ENCODE data around the gene PAX3. TPM values are rescaled to one million over a fixed set of nuclear protein-coding genes. Genes with fewer than 3 reads are reported as not detected.

PAX3 gene
- total RNA-seq, 1 donor, result not detected

- Histone ChIP-seq H4K20me1 (ENCODE audit: insufficient read depth, low read length) (no peaks in the 10 kb centered on the region), H3K36me3 (ENCODE audit: insufficient read depth, low read length) (no peaks in the 10 kb centered on the region), H3K27me3 (ENCODE audit: insufficient read depth, low read length) (peaks cover 73% of the 10 kb centered on the region), H3K79me2 (ENCODE audit: insufficient read depth, low read length) (no peaks in the 10 kb centered on the region), H3K4me2 (ENCODE audit: insufficient read depth, low read length) (no peak overlapping the region), H3K9me3 (ENCODE audit: low read depth, low read length) (no peaks in the 10 kb centered on the region), H3K27ac (ENCODE audit: low read depth, low read length) (no peak overlapping the region), H3K4me3 (ENCODE audit: insufficient read depth, low read length) (no peak overlapping the region), H2AFZ (ENCODE audit: low read length) (no peak overlapping the region), H3K4me1 (ENCODE audit: insufficient read depth, low read length) (peaks cover 3% of the 10 kb centered on the region)
- no peak for TF ChIP-seq CTCF (IDR thresholded peaks at IDR 0.05; ENCODE audit: extremely low read depth, low read depth, low read length)
- no peak for DNase-seq (ENCODE audit: insufficient read length, low spot score, missing footprints)
Measured at GRCh38 chr2:222292149-222293134, 6.4 kb downstream of the PAX3 start.

GRCh38 chr2:222291485-222291841 is 7.3 kb downstream of the PAX3 start:
- no peaks in the 10 kb centered on the region for H3K36me3 ChIP-seq (ENCODE audit: insufficient read depth, low read length)
- H3K4me2 ChIP-seq (ENCODE audit: insufficient read depth, low read length), result no peak overlapping the region
- H4K20me1 ChIP-seq (ENCODE audit: insufficient read depth, low read length), result no peaks in the 10 kb centered on the region
- H3K4me3 ChIP-seq (ENCODE audit: insufficient read depth, low read length), result no peak overlapping the region
- H3K27ac ChIP-seq (ENCODE audit: low read depth, low read length), result no peak overlapping the region
- TF ChIP-seq CTCF (IDR thresholded peaks at IDR 0.05; ENCODE audit: extremely low read depth, low read depth, low read length), result no peak
- no peak for DNase-seq (ENCODE audit: insufficient read length, low spot score, missing footprints)
- H3K9me3 ChIP-seq (ENCODE audit: low read depth, low read length), result no peaks in the 10 kb centered on the region
- H3K79me2 ChIP-seq (ENCODE audit: insufficient read depth, low read length), result no peaks in the 10 kb centered on the region
- H2AFZ ChIP-seq (ENCODE audit: low read length), result no peak overlapping the region
- peaks cover 3% of the 10 kb centered on the region for H3K4me1 ChIP-seq (ENCODE audit: insufficient read depth, low read length)
- peaks cover 63% of the 10 kb centered on the region for H3K27me3 ChIP-seq (ENCODE audit: insufficient read depth, low read length)

GRCh38 chr2:222290736-222291484 is 7.9 kb downstream of the PAX3 start:
- H3K9me3 ChIP-seq (ENCODE audit: low read depth, low read length), result no peaks in the 10 kb centered on the region
- H4K20me1 ChIP-seq (ENCODE audit: insufficient read depth, low read length), result no peaks in the 10 kb centered on the region
- H2AFZ ChIP-seq (ENCODE audit: low read length), result no peak overlapping the region
- no peaks in the 10 kb centered on the region for H3K79me2 ChIP-seq (ENCODE audit: insufficient read depth, low read length)
- TF ChIP-seq CTCF (IDR thresholded peaks at IDR 0.05; ENCODE audit: extremely low read depth, low read depth, low read length), result no peak
- H3K36me3 ChIP-seq (ENCODE audit: insufficient read depth, low read length), result no peaks in the 10 kb centered on the region
- H3K4me3 ChIP-seq (ENCODE audit: insufficient read depth, low read length), result no peak overlapping the region
- H3K4me2 ChIP-seq (ENCODE audit: insufficient read depth, low read length), result no peak overlapping the region
- peaks cover 3% of the 10 kb centered on the region for H3K4me1 ChIP-seq (ENCODE audit: insufficient read depth, low read length)
- H3K27me3 ChIP-seq (ENCODE audit: insufficient read depth, low read length), result peaks cover 58% of the 10 kb centered on the region
- no peak overlapping the region for H3K27ac ChIP-seq (ENCODE audit: low read depth, low read length)
- DNase-seq (ENCODE audit: insufficient read length, low spot score, missing footprints), result no peak

- no peak overlapping the region for H3K4me3 ChIP-seq (ENCODE audit: insufficient read depth, low read length)
- no peaks in the 10 kb centered on the region for H3K79me2 ChIP-seq (ENCODE audit: insufficient read depth, low read length)
- no peak overlapping the region for H2AFZ ChIP-seq (ENCODE audit: low read length)
- TF ChIP-seq CTCF (IDR thresholded peaks at IDR 0.05; ENCODE audit: extremely low read depth, low read depth, low read length), result no peak
- peaks cover 3% of the 10 kb centered on the region for H3K4me1 ChIP-seq (ENCODE audit: insufficient read depth, low read length)
- no peaks in the 10 kb centered on the region for H3K36me3 ChIP-seq (ENCODE audit: insufficient read depth, low read length)
- H4K20me1 ChIP-seq (ENCODE audit: insufficient read depth, low read length), result no peaks in the 10 kb centered on the region
- H3K27ac ChIP-seq (ENCODE audit: low read depth, low read length), result no peak overlapping the region
- no peak for DNase-seq (ENCODE audit: insufficient read length, low spot score, missing footprints)
- H3K4me2 ChIP-seq (ENCODE audit: insufficient read depth, low read length), result no peak overlapping the region
- H3K9me3 ChIP-seq (ENCODE audit: low read depth, low read length), result no peaks in the 10 kb centered on the region
- peaks cover 53% of the 10 kb centered on the region for H3K27me3 ChIP-seq (ENCODE audit: insufficient read depth, low read length)
Measured at GRCh38 chr2:222290401-222290735, 8.4 kb downstream of the PAX3 start.

Measured in osteoblast (primary cell).